Nephron (organoid): Measurements from ENCODE around the gene RPTOR.

Experiments used
- H3K27ac Mint-ChIP-seq, 3 experiments: 2 replicates each; pipeline ENCODE4 v1.8.0; 2020; ENCODE audit warnings: mixed read lengths in 3 of 3, mild to moderate bottlenecking in 2 of 3, moderate library complexity in 1 of 3
- H3K27me3 Mint-ChIP-seq: 2 replicates; pipeline ENCODE4 v1.8.0; 2021; ENCODE audit warnings: low read depth, mild to moderate bottlenecking, moderate library complexity, mixed read lengths
- H3K36me3 Mint-ChIP-seq: 2 replicates; pipeline ENCODE4 v1.8.0; 2020; ENCODE audit warnings: low read depth, mixed read lengths
- H3K4me1 Mint-ChIP-seq: 2 replicates; pipeline ENCODE4 v1.8.0; 2020; ENCODE audit warnings: mixed read lengths
- H3K4me3 Mint-ChIP-seq, 3 experiments: 2 replicates each; pipeline ENCODE4 v1.8.0; 2020; ENCODE audit warnings: mild to moderate bottlenecking in 3 of 3, mixed read lengths in 3 of 3, moderate library complexity in 2 of 3
- H3K9me3 Mint-ChIP-seq: 2 replicates; pipeline ENCODE4 v1.8.0; 2020; ENCODE audit warnings: mixed read lengths
- CTCF ChIP-seq, 3 experiments: fragments of 200-600 bp; sonication (generic); IDR thresholded peaks; one replicate each; pipeline ENCODE4 v1.5.0; 2021; ENCODE audit warnings: antibody characterized with exemption in 3 of 3; ENCODE audit not compliant: unreplicated experiment in 3 of 3

RPTOR gene

GRCh38 chr17:80864751-80865150, 320.1 kb downstream of the RPTOR start:
- H3K27me3 Mint-ChIP-seq, result no peaks in the 10 kb centered on the region
- no peaks in the 10 kb centered on the region for H3K9me3 Mint-ChIP-seq
- H3K27ac Mint-ChIP-seq, result no peak overlapping the region
- no peak for TF ChIP-seq CTCF (IDR thresholded peaks at IDR 0.05; ENCODE audit: unreplicated experiment in 3 of 3)
- H3K4me3 Mint-ChIP-seq, result no peak overlapping the region
- H3K36me3 Mint-ChIP-seq, result peaks cover 35% of the 10 kb centered on the region
- peaks cover 9% of the 10 kb centered on the region for H3K4me1 Mint-ChIP-seq

- H3K36me3 Mint-ChIP-seq, result peaks cover 35% of the 10 kb centered on the region
- peak overlapping the region in 2 of 3 experiments; percentile 19 to 22 for H3K27ac Mint-ChIP-seq
- peak; percentile 64 to 75 (median 69) for TF ChIP-seq CTCF (IDR thresholded peaks at IDR 0.05; ENCODE audit: unreplicated experiment in 3 of 3)
- H3K4me1 Mint-ChIP-seq, result peaks cover 9% of the 10 kb centered on the region
- no peaks in the 10 kb centered on the region for H3K9me3 Mint-ChIP-seq
- no peak overlapping the region for H3K4me3 Mint-ChIP-seq
- H3K27me3 Mint-ChIP-seq, result no peaks in the 10 kb centered on the region
These were observed 321.6 kb downstream of the RPTOR start for GRCh38 chr17:80866050-80866793.

- no peak overlapping the region for H3K27ac Mint-ChIP-seq
- H3K27me3 Mint-ChIP-seq, result no peaks in the 10 kb centered on the region
- peaks cover 16% of the 10 kb centered on the region for H3K4me1 Mint-ChIP-seq
- peaks cover 30% of the 10 kb centered on the region for H3K36me3 Mint-ChIP-seq
- no peak overlapping the region for H3K4me3 Mint-ChIP-seq
- TF ChIP-seq CTCF (IDR thresholded peaks at IDR 0.05; ENCODE audit: unreplicated experiment in 3 of 3), result no peak
- no peaks in the 10 kb centered on the region for H3K9me3 Mint-ChIP-seq
These were observed 323.5 kb downstream of the RPTOR start for GRCh38 chr17:80868022-80868609.

GRCh38 chr17:80869481-80870145, 325.0 kb downstream of the RPTOR start:
- peaks cover 25% of the 10 kb centered on the region for H3K4me1 Mint-ChIP-seq
- peak overlapping the region in 1 of 3 experiments; percentile 11 for H3K27ac Mint-ChIP-seq
- no peaks in the 10 kb centered on the region for H3K27me3 Mint-ChIP-seq
- peaks cover 23% of the 10 kb centered on the region for H3K36me3 Mint-ChIP-seq
- no peak for TF ChIP-seq CTCF (IDR thresholded peaks at IDR 0.05; ENCODE audit: unreplicated experiment in 3 of 3)
- no peaks in the 10 kb centered on the region for H3K9me3 Mint-ChIP-seq
- no peak overlapping the region for H3K4me3 Mint-ChIP-seq

GRCh38 chr17:80870401-80870800, 325.8 kb downstream of the RPTOR start:
- H3K27ac Mint-ChIP-seq, result peak overlapping the region in 1 of 3 experiments; percentile 11
- peaks cover 26% of the 10 kb centered on the region for H3K36me3 Mint-ChIP-seq
- H3K27me3 Mint-ChIP-seq, result no peaks in the 10 kb centered on the region
- H3K4me1 Mint-ChIP-seq, result peaks cover 25% of the 10 kb centered on the region
- no peaks in the 10 kb centered on the region for H3K9me3 Mint-ChIP-seq
- TF ChIP-seq CTCF (IDR thresholded peaks at IDR 0.05; ENCODE audit: unreplicated experiment in 3 of 3), result no peak
- no peak overlapping the region for H3K4me3 Mint-ChIP-seq
